Endodermal cell (in vitro differentiated cells): ENCODE results near the gene ACVR2A. TPM values are rescaled to one million over a fixed set of nuclear protein-coding genes. Genes with fewer than 3 reads are reported as not detected.

Experiments used
- DNase-seq: peaks from one replicate; pipeline ENCODE4 v3.0.0-alpha.2; 2017
- H3K27ac ChIP-seq: 2 replicates; pipeline ENCODE4 v1.5.1; 2013; ENCODE audit warnings: mild to moderate bottlenecking, low read depth, low read length, moderate library complexity
- H3K27me3 ChIP-seq: 2 replicates; pipeline ENCODE4 v1.6.1; 2013; ENCODE audit warnings: mild to moderate bottlenecking, low read length, moderate library complexity; ENCODE audit not compliant: insufficient read depth, control insufficient read depth, poor library complexity, severe bottlenecking
- H3K36me3 ChIP-seq: 2 replicates; pipeline ENCODE4 v1.7.0; 2013; ENCODE audit warnings: mild to moderate bottlenecking, low read length, moderate library complexity; ENCODE audit not compliant: control insufficient read depth, insufficient read depth
- H3K4me1 ChIP-seq: one replicate; pipeline ENCODE4 v1.7.0; 2013; ENCODE audit warnings: low read length; ENCODE audit not compliant: control insufficient read depth, insufficient read depth
- H3K4me3 ChIP-seq: 2 replicates; pipeline ENCODE4 v1.5.1; 2013; ENCODE audit warnings: mild to moderate bottlenecking, low read length, moderate library complexity
- H3K9ac ChIP-seq: 2 replicates; pipeline ENCODE4 v1.6.1; 2013; ENCODE audit warnings: mild to moderate bottlenecking, low read length, moderate library complexity; ENCODE audit not compliant: poor library complexity, severe bottlenecking; ENCODE audit errors: extremely low read depth
- H3K9me3 ChIP-seq: 2 replicates; pipeline ENCODE4 v1.6.1; 2013; ENCODE audit warnings: mild to moderate bottlenecking, low read length, moderate library complexity; ENCODE audit not compliant: control insufficient read depth
- H3K27ac Mint-ChIP-seq: 2 replicates; pipeline ENCODE4 v1.8.0; 2020; ENCODE audit warnings: mixed read lengths
- H3K27me3 Mint-ChIP-seq: 2 replicates; pipeline ENCODE4 v1.8.0; 2021; ENCODE audit warnings: mild to moderate bottlenecking, mixed read lengths; ENCODE audit not compliant: insufficient read depth
- H3K36me3 Mint-ChIP-seq: 2 replicates; pipeline ENCODE4 v1.8.0; 2020; ENCODE audit warnings: low read depth, mixed read lengths
- H3K4me1 Mint-ChIP-seq: 2 replicates; pipeline ENCODE4 v1.8.0; 2020; ENCODE audit warnings: mixed read lengths
- H3K4me3 Mint-ChIP-seq: 2 replicates; pipeline ENCODE4 v1.8.0; 2020; ENCODE audit warnings: mild to moderate bottlenecking, moderate library complexity, mixed read lengths
- H3K9me3 Mint-ChIP-seq: 2 replicates; pipeline ENCODE4 v1.8.0; 2020; ENCODE audit warnings: mild to moderate bottlenecking, mixed read lengths
- WGBS, 2 experiments: methylation state at CpG; one replicate each; pipeline versions ENCODE4 v1.1.5 to v1.1.7; 2013; ENCODE audit warnings: missing lambda C conversion rate in 2 of 2, mixed read lengths in 1 of 2; ENCODE audit not compliant: insufficient coverage in 1 of 2, insufficient read length in 1 of 2; 5-methylcytosine and 5-hydroxymethylcytosine counted together
- total RNA-seq, 2 donors: library from RNA; stranded (reverse); fragmentation: NEBNext Ultra II Directional in 1 of 2; extraction: Animal tissue kit (Norgen Biotek cat#: 25700) in 1 of 2; gene quantifications; 2 replicates in 1 of 2; 3 replicates in 1 of 2; pipeline ENCODE4 v1.2.1, GENCODE V29; 2021
- TF ChIP-seq, protein P1 (sequence below): fragments of 200-600 bp; sonication (generic); conservative IDR thresholded peaks from 2 replicates; pipeline ENCODE4 v1.5.0; 2021; ENCODE audit warnings: antibody characterized with exemption, mild to moderate bottlenecking

ACVR2A gene
- total RNA-seq, 2 donors from 2014 or later, result 19.9 to 24.1 TPM

DNA sequence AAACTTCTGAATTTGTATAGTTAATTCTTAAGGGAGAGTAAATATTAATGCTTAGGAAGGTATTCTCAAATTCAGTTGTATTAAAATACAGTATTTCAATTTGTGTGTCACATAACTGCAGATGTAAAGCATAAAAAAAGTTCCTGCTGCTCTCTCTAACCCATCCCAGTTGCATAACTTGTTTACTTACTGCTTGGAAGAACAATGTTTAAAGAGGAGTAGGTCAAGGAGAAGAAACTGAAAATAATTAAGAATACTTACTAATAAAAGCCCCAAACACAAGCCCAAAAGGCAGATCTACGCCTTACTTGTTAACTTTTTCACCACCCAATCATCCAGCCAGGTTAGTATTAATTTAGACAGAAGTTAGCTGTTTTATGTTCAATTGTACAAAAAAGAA is 94.5 kb downstream of the ACVR2A start:
- Histone ChIP-seq H3K9me3 (no peaks in the 10 kb centered on the region), H3K9ac (no peak overlapping the region), H3K27me3 (no peaks in the 10 kb centered on the region), H3K4me3 (no peak overlapping the region), H3K27ac (no peak overlapping the region), H3K4me1 (no peaks in the 10 kb centered on the region), H3K36me3 (peaks cover 50% of the 10 kb centered on the region)
- Mint-ChIP-seq H3K36me3 (peaks cover 21% of the 10 kb centered on the region), H3K27me3 (no peaks in the 10 kb centered on the region), H3K27ac (no peak overlapping the region), H3K4me3 (no peak overlapping the region), H3K4me1 (no peaks in the 10 kb centered on the region), H3K9me3 (no peaks in the 10 kb centered on the region)
- no CpG with 5 or more reads among the region's 1 CpG for WGBS, 2 experiments
- TF ChIP-seq, protein P1, sequence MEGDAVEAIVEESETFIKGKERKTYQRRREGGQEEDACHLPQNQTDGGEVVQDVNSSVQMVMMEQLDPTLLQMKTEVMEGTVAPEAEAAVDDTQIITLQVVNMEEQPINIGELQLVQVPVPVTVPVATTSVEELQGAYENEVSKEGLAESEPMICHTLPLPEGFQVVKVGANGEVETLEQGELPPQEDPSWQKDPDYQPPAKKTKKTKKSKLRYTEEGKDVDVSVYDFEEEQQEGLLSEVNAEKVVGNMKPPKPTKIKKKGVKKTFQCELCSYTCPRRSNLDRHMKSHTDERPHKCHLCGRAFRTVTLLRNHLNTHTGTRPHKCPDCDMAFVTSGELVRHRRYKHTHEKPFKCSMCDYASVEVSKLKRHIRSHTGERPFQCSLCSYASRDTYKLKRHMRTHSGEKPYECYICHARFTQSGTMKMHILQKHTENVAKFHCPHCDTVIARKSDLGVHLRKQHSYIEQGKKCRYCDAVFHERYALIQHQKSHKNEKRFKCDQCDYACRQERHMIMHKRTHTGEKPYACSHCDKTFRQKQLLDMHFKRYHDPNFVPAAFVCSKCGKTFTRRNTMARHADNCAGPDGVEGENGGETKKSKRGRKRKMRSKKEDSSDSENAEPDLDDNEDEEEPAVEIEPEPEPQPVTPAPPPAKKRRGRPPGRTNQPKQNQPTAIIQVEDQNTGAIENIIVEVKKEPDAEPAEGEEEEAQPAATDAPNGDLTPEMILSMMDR, result no peak
- no peak for DNase-seq

DNA sequence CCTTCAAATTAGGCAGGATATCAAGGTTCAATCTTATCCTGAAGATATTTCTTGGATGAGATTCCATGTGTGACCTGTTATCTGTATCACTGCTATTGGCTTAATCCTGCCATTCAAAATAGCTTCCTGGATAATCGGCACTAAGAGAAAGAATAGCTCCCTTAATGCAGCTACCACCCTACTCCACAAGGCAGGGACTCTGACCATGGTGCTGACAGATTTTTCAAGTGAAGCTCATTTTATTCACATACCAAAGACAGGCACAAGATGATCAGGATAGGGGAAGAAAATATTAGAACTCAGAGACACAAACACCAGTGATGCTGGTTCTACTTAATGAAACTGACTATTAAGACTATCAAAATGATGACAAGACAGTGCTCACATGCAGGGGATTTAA is 100.8 kb downstream of the ACVR2A start:
- Mint-ChIP-seq H3K9me3 (no peaks in the 10 kb centered on the region), H3K4me1 (no peaks in the 10 kb centered on the region), H3K27ac (no peak overlapping the region), H3K4me3 (no peak overlapping the region), H3K36me3 (peaks cover 21% of the 10 kb centered on the region), H3K27me3 (no peaks in the 10 kb centered on the region)
- H3K9ac ChIP-seq, result no peak overlapping the region
- H3K27ac ChIP-seq, result no peak overlapping the region
- WGBS, 2 experiments, result 63 to 100% methylated on average over 1 of the region's 1 CpG
- no peaks in the 10 kb centered on the region for H3K9me3 ChIP-seq
- H3K36me3 ChIP-seq, result peaks cover 14% of the 10 kb centered on the region
- no peaks in the 10 kb centered on the region for H3K4me1 ChIP-seq
- TF ChIP-seq, protein P1, result no peak
- no peaks in the 10 kb centered on the region for H3K27me3 ChIP-seq
- DNase-seq, result peak; percentile 61
- no peak overlapping the region for H3K4me3 ChIP-seq

DNA sequence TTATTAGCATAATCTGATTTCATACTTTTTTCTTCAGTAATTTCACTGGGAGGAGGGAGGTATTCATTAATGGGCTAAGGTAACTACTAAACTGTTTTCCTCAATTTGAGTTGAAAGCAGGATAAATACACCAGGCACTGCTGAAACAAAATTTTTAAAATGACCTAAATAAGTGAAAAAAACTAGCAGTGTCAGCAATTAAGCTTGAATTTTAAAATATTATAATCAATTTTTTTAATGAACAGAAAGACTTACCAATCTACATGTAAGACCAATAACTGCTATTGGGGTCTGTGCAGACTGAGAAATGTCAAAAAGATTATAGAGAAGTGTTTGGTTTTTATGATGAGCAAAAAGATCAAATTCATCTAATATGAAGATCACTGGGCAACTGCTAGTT is 107.3 kb downstream of the ACVR2A start:
- no peaks in the 10 kb centered on the region for H3K27me3 Mint-ChIP-seq
- TF ChIP-seq, protein P1, result no peak
- DNase-seq, result no peak

More for the DNA sequence above, 107.3 kb downstream of the ACVR2A start:
- H3K36me3 Mint-ChIP-seq, result peaks cover 22% of the 10 kb centered on the region
- Histone ChIP-seq H3K9me3 (no peaks in the 10 kb centered on the region), H3K4me3 (no peak overlapping the region), H3K27me3 (no peaks in the 10 kb centered on the region), H3K27ac (no peak overlapping the region), H3K36me3 (peaks cover 27% of the 10 kb centered on the region), H3K9ac (no peak overlapping the region), H3K4me1 (no peaks in the 10 kb centered on the region)
- H3K4me3 Mint-ChIP-seq, result no peak overlapping the region
- H3K4me1 Mint-ChIP-seq, result no peaks in the 10 kb centered on the region
- H3K27ac Mint-ChIP-seq, result no peak overlapping the region
- no peaks in the 10 kb centered on the region for H3K9me3 Mint-ChIP-seq
